Nephron progenitor cell (in vitro differentiated cells): ENCODE results near the gene KCNMA1.

ENCODE experiments used
- DNase-seq: peaks from one replicate; pipeline ENCODE4 v3.0.0; 2021
- H3K27ac Mint-ChIP-seq: 2 replicates; pipeline ENCODE4 v1.8.0; 2021; ENCODE audit warnings: mild to moderate bottlenecking, moderate library complexity, mixed read lengths
- H3K27me3 Mint-ChIP-seq: 2 replicates; pipeline ENCODE4 v1.8.0; 2021; ENCODE audit warnings: mild to moderate bottlenecking, low read depth, mixed read lengths; ENCODE audit not compliant: poor library complexity
- H3K36me3 Mint-ChIP-seq: 2 replicates; pipeline ENCODE4 v1.8.0; 2021; ENCODE audit warnings: low read depth, mixed read lengths
- H3K4me1 Mint-ChIP-seq: 2 replicates; pipeline ENCODE4 v1.8.0; 2021; ENCODE audit warnings: mixed read lengths
- H3K4me3 Mint-ChIP-seq: 2 replicates; pipeline ENCODE4 v1.8.0; 2021; ENCODE audit warnings: mild to moderate bottlenecking, moderate library complexity, mixed read lengths
- H3K9me3 Mint-ChIP-seq: 2 replicates; pipeline ENCODE4 v1.8.0; 2021; ENCODE audit warnings: mild to moderate bottlenecking, moderate library complexity, mixed read lengths
- TF ChIP-seq, protein P1 (sequence below): fragments of 200-600 bp; sonication (generic); IDR thresholded peaks from 2 replicates; pipeline ENCODE4 v1.5.0; 2021; ENCODE audit warnings: antibody characterized with exemption

The KCNMA1 gene

DNA sequence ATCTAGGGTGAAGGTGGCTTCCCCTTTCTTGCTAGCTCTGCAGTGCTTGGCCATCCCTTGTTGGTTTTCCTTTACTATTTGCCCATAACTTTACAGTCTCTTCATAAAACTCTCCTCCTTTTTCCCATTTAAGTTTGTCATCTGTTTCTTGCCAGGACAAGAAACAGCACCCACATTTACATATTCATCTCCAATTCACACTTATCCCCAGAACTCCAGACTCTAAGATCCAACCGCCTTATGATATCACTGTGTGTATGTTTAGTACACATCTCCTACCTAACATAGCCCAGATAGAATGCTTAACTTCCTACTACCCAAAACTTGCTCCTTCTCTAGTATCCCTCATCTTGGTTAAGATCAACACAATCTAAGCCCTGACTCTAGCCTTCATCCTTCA lies 622.2 kb downstream of the KCNMA1 start:
- Mint-ChIP-seq H3K4me1 (peaks cover 3% of the 10 kb centered on the region), H3K36me3 (no peaks in the 10 kb centered on the region), H3K27ac (no peak overlapping the region), H3K27me3 (peaks cover 13% of the 10 kb centered on the region), H3K9me3 (no peaks in the 10 kb centered on the region), H3K4me3 (no peak overlapping the region)
- TF ChIP-seq, protein P1, sequence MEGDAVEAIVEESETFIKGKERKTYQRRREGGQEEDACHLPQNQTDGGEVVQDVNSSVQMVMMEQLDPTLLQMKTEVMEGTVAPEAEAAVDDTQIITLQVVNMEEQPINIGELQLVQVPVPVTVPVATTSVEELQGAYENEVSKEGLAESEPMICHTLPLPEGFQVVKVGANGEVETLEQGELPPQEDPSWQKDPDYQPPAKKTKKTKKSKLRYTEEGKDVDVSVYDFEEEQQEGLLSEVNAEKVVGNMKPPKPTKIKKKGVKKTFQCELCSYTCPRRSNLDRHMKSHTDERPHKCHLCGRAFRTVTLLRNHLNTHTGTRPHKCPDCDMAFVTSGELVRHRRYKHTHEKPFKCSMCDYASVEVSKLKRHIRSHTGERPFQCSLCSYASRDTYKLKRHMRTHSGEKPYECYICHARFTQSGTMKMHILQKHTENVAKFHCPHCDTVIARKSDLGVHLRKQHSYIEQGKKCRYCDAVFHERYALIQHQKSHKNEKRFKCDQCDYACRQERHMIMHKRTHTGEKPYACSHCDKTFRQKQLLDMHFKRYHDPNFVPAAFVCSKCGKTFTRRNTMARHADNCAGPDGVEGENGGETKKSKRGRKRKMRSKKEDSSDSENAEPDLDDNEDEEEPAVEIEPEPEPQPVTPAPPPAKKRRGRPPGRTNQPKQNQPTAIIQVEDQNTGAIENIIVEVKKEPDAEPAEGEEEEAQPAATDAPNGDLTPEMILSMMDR: no peak
- DNase-seq: no peak

DNA sequence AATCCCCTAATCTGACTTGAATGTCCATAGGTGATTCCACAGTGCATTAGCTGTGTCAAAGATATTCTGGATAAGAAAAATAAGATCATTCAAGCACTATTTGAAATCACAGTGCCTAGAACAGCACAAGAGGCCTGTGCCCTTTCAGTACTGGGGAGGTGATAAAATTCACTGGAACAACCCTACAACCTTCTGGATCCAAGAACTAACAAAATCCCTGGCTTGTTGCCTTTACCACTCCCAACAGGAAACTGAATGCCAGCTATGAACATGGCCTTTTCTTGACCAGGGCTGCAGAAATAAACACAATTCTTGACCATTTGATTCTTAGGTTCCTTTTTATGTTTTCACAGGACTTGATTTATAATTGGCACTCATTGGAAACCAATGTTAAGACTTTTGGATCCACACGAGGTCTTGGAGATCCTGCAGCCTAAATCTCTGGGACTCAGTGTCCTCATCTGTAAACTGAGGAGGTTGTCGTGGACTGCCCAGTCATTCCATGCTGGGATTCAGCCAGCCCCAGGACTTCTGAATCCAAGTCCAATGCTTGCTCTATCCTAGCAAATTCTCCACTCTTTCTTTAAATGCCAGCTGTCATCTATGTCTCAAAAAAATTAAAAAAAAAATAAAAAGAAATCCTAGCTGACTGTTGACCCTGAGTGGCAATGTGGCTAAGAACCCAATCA lies 624.7 kb downstream of the KCNMA1 start:
- H3K9me3 Mint-ChIP-seq: no peaks in the 10 kb centered on the region
- TF ChIP-seq, protein P1: no peak
- no peaks in the 10 kb centered on the region for H3K36me3 Mint-ChIP-seq
- peaks cover 4% of the 10 kb centered on the region for H3K4me1 Mint-ChIP-seq
- H3K27me3 Mint-ChIP-seq: peaks cover 13% of the 10 kb centered on the region
- no peak overlapping the region for H3K27ac Mint-ChIP-seq
- DNase-seq: no peak
- H3K4me3 Mint-ChIP-seq: no peak overlapping the region

DNA sequence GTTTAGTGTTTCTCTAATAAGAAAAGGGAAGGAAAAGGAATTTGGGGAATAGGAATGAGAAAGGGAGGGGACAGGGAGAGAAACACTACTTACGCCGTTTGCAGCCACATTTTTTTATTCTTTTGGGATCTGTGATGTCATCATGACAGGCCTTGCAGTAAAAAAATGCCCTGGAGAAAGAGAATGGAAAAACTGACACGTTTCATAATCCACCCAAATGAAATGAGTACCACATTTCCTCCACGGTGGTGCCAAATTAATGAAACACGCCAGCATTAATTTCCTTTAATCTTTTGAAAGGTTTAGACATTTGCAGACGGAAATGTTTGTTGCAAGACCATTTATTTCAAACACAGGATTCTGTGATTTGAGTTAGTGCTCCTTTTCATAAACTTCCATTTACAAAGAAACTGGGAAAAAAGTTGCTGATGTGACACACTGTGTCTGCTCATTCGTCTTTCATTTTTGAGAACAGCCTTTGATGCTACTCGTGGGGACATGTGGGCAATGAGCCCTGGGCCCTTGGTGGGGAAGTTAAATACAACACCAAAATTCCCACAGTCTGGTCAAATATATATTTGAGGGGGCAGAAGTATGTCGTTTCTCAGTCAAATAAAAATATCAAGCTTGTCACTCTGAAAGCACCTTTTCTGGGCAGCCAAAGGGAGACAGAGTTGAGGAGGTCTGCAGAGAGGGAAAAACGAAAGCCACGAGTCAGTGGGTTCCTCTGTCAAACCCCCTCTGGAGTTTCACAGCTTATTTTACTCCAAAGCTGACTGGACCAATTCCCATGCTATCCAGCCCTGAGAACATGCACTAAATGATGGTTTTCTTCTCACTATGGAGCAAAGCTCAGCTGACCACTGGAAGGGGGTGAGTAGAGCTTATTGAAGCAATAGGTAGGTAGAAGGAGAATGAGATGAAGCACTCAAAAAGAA lies 625.5 kb downstream of the KCNMA1 start:
- TF ChIP-seq, protein P1: no peak
- Mint-ChIP-seq H3K4me3 (no peak overlapping the region), H3K4me1 (peaks cover 8% of the 10 kb centered on the region), H3K27ac (no peak overlapping the region), H3K36me3 (no peaks in the 10 kb centered on the region), H3K9me3 (no peaks in the 10 kb centered on the region), H3K27me3 (peaks cover 13% of the 10 kb centered on the region)
- no peak for DNase-seq

DNA sequence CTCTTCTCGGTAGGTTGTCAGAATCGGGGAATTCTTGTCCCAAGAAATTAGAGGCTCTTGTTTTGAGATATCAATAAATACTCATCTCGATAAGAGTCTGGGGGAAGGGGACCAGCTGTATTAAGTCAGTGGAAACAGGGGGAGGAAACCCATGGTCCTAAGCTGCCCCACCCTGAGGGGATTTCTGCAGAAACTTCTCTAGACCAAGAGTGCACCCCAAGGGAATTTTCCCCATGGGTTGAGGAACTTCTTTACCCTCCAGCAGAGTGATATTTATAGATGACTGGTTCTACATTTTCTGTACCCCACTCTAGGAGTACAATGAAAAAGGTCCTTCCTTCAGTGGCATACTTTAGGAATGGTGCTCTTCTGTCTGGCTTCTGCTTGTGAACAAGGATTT lies 627.2 kb downstream of the KCNMA1 start:
- no peak overlapping the region for H3K27ac Mint-ChIP-seq
- no peaks in the 10 kb centered on the region for H3K36me3 Mint-ChIP-seq
- H3K27me3 Mint-ChIP-seq: peaks cover 9% of the 10 kb centered on the region
- no peak for DNase-seq
- H3K4me3 Mint-ChIP-seq: no peak overlapping the region
- TF ChIP-seq, protein P1: no peak
- H3K9me3 Mint-ChIP-seq: no peaks in the 10 kb centered on the region
- peaks cover 8% of the 10 kb centered on the region for H3K4me1 Mint-ChIP-seq

DNA sequence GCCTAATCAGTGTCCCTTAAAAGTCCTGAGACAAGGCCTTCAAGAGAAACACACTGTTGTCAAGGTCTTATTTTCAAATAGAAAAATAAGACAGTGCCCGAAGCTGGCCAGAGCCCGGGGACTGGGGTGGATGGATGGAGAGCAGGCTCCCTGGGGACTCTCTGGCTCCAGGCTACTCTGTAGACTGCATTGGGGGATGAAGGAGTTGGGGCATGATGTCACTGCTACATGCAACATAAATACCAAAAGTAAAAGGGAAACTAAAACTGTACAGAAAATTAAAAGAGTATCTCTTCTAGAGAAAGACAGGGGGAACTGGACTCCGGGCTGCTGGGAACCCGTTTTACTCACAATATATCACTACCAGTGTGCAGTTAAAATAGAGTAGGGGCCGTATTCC lies 629.8 kb downstream of the KCNMA1 start:
- TF ChIP-seq, protein P1: no peak
- Mint-ChIP-seq H3K4me3 (no peak overlapping the region), H3K27me3 (peaks cover 3% of the 10 kb centered on the region), H3K9me3 (no peaks in the 10 kb centered on the region), H3K27ac (no peak overlapping the region), H3K36me3 (no peaks in the 10 kb centered on the region), H3K4me1 (peaks cover 27% of the 10 kb centered on the region)
- DNase-seq: no peak
